HepG2 (cell line): ENCODE results near the gene NPBWR2. TPM values are rescaled to one million over a fixed set of nuclear protein-coding genes. Genes with fewer than 3 reads are reported as not detected.

ENCODE experiments used
- ARHGAP35 ChIP-seq: sonication (generic); formaldehyde crosslinking; IDR thresholded peaks from 2 replicates; pipeline ENCODE4 v1.9.0; 2022; ENCODE audit warnings: mild to moderate bottlenecking, inconsistent platforms, moderate library complexity, missing genetic modification reagents, borderline replicate concordance
- CBX5 ChIP-seq: sonication (generic); formaldehyde crosslinking; IDR thresholded peaks from 2 replicates; pipeline ENCODE4 v1.4.0; 2020; ENCODE audit warnings: missing genetic modification reagents, borderline replicate concordance
- CENPT ChIP-seq: sonication (generic); formaldehyde crosslinking; IDR thresholded peaks from 2 replicates; pipeline ENCODE4 v1.8.0; 2022; ENCODE audit warnings: low read depth, mild to moderate bottlenecking, moderate library complexity, missing genetic modification reagents
- ETV6 ChIP-seq: sonication (generic); formaldehyde crosslinking; conservative IDR thresholded peaks from 2 replicates; pipeline ENCODE4 v1.4.0; 2020; ENCODE audit warnings: missing genetic modification reagents
- FOXP1 ChIP-seq, 2 experiments: fragments of 450-650 bp in 1 of 2; IDR thresholded peaks; 2 replicates each; pipeline ENCODE4 v1.6.1; 2017 to 2018; ENCODE audit warnings: antibody characterized with exemption in 1 of 2
- GMEB2 ChIP-seq: IDR thresholded peaks from 2 replicates; pipeline ENCODE4 v1.6.1; 2016; ENCODE audit warnings: missing biosample characterization, missing genetic modification reagents, low read depth
- HOXD1 ChIP-seq: sonication (generic); formaldehyde crosslinking; IDR thresholded peaks from 2 replicates; pipeline ENCODE4 v1.5.0; 2020; ENCODE audit warnings: missing genetic modification reagents
- IRF9 ChIP-seq: sonication (generic); formaldehyde crosslinking; IDR thresholded peaks from 2 replicates; pipeline ENCODE4 v1.8.0; 2022; ENCODE audit warnings: missing genetic modification reagents, mild to moderate bottlenecking, borderline replicate concordance
- MTA3 ChIP-seq: sonication (generic); formaldehyde crosslinking; IDR thresholded peaks from 2 replicates; pipeline ENCODE4 v1.4.0; 2020; ENCODE audit warnings: missing genetic modification reagents
- NCOA5 ChIP-seq: sonication (generic); formaldehyde crosslinking; IDR thresholded peaks from 2 replicates; pipeline ENCODE4 v1.4.0; 2020; ENCODE audit warnings: missing genetic modification reagents
- NFYC ChIP-seq: IDR thresholded peaks from 2 replicates; pipeline ENCODE4 v1.6.1; 2016; ENCODE audit warnings: missing genetic modification reagents, missing compliant biosample characterization
- PHF5A ChIP-seq: IDR thresholded peaks from one replicate; pipeline ENCODE4 v1.6.1; 2018; ENCODE audit warnings: low read depth, missing genetic modification reagents; ENCODE audit not compliant: unreplicated experiment
- RELA ChIP-seq: sonication (generic); formaldehyde crosslinking; IDR thresholded peaks from 2 replicates; pipeline ENCODE4 v1.4.0; 2020; ENCODE audit warnings: missing genetic modification reagents
- SATB2 ChIP-seq: sonication (generic); formaldehyde crosslinking; IDR thresholded peaks from 2 replicates; pipeline ENCODE4 v1.5.0; 2020; ENCODE audit warnings: missing genetic modification reagents
- THYN1 ChIP-seq: sonication (generic); formaldehyde crosslinking; IDR thresholded peaks from 2 replicates; pipeline ENCODE4 v1.8.1; 2023; ENCODE audit warnings: low read depth, mild to moderate bottlenecking, moderate library complexity, missing genetic modification reagents, borderline replicate concordance
- TSC22D2 ChIP-seq: sonication (generic); formaldehyde crosslinking; IDR thresholded peaks from 2 replicates; pipeline ENCODE4 v1.5.1; 2020; ENCODE audit warnings: missing genetic modification reagents, mild to moderate bottlenecking, borderline replicate concordance
- ZBTB14 ChIP-seq: sonication (generic); formaldehyde crosslinking; IDR thresholded peaks from 2 replicates; pipeline ENCODE4 v1.4.0; 2020; ENCODE audit warnings: missing genetic modification reagents
- ZBTB46 ChIP-seq: sonication (generic); formaldehyde crosslinking; IDR thresholded peaks from 2 replicates; pipeline ENCODE4 v1.4.0; 2020; ENCODE audit warnings: mild to moderate bottlenecking, missing genetic modification reagents, borderline replicate concordance
- ZC3H4 ChIP-seq: sonication (generic); formaldehyde crosslinking; IDR thresholded peaks from 2 replicates; pipeline ENCODE4 v1.4.0; 2020; ENCODE audit warnings: missing genetic modification reagents, borderline replicate concordance
- ZNF264 ChIP-seq: sonication (generic); formaldehyde crosslinking; IDR thresholded peaks from 2 replicates; pipeline ENCODE4 v1.4.0; 2020; ENCODE audit warnings: missing genetic modification reagents
- ZNF367 ChIP-seq: sonication (generic); formaldehyde crosslinking; IDR thresholded peaks from 2 replicates; pipeline ENCODE4 v1.4.0; 2020; ENCODE audit warnings: missing genetic modification reagents, borderline replicate concordance
- ZNF382 ChIP-seq: sonication (generic); formaldehyde crosslinking; IDR thresholded peaks from 2 replicates; pipeline ENCODE4 v1.5.0; 2020; ENCODE audit warnings: missing genetic modification reagents, mild to moderate bottlenecking, borderline replicate concordance
- ZNF572 ChIP-seq: sonication (generic); formaldehyde crosslinking; IDR thresholded peaks from 2 replicates; pipeline ENCODE4 v1.5.1; 2020; ENCODE audit warnings: mild to moderate bottlenecking, missing genetic modification reagents
- ZNF841 ChIP-seq: sonication (generic); formaldehyde crosslinking; IDR thresholded peaks from 2 replicates; pipeline ENCODE4 v1.8.1; 2023; ENCODE audit warnings: missing genetic modification reagents, borderline replicate concordance
- polyA plus RNA-seq, 8 experiments: library from polyadenylated mRNA; depleted of rRNA in 3 of 8; stranded (reverse) in 7 of 8; unstranded in 1 of 8; fragments of >200 nt; fragmentation: Illumina TruSeq in 4 of 8; extraction: Trizol in 4 of 8; gene quantifications; 2 replicates each; pipeline versions ENCODE4 v1.2.1 to v1.2.3, GENCODE V29; 2011 to 2016; ENCODE audit warnings: low read depth in 4 of 8, missing spikeins in 1 of 8, mixed read lengths in 1 of 8; ENCODE audit not compliant: insufficient read depth in 1 of 8
- total RNA-seq, 5 experiments: library from RNA; depleted of rRNA; stranded (reverse); fragments of >200 nt; fragmentation: Illumina TruSeq; extraction: Trizol; gene quantifications; 2 replicates each; pipeline ENCODE4 v1.2.3, GENCODE V29; 2016; ENCODE audit warnings: low read depth in 1 of 5

Gene NPBWR2
- total and polyA plus RNA-seq, 2 of the 13 experiments (the other 11 are each of a cell fraction or from before 2014, with no cell fraction given): not detected

GRCh38 chr20:64053841-64054661, 53.3 kb downstream of the NPBWR2 start (continued):
- TF ChIP-seq ZNF367 (no peak), NCOA5 (CRISPR knock-in tag) (no peak), ZC3H4 (CRISPR knock-in tag) (peak; percentile 91), ETV6 (CRISPR knock-in tag) (no peak; the same call in 1 of the 2 replicates), TSC22D2 (CRISPR knock-in tag) (peak; percentile 89; the same call in 1 of the 2 replicates), ZNF264 (CRISPR knock-in tag) (peak; percentile 93), GMEB2 (CRISPR knock-in tag) (0 out of 2 replicates have a peak, but pooled peaks have one; percentile 47), CBX5 (CRISPR knock-in tag) (peak; percentile 90; the same call in 1 of the 2 replicates), PHF5A (CRISPR knock-in tag) (peak; percentile 65), ARHGAP35 (CRISPR knock-in tag) (no peak), FOXP1 (IDR thresholded peaks at IDR 0.05) (no peak; the same call in 1 of the 2 replicates), FOXP1 (CRISPR knock-in tag; IDR thresholded peaks at IDR 0.05) (peak; percentile 52; the same call in 1 of the 2 replicates), ZBTB46 (CRISPR knock-in tag) (0 out of 2 replicates have a peak, but pooled peaks have one; percentile 43), THYN1 (CRISPR knock-in tag) (no peak), MTA3 (CRISPR knock-in tag) (no peak), IRF9 (peak; percentile 69; the same call in 1 of the 2 replicates), ZNF382 (CRISPR knock-in tag) (no peak), ZBTB14 (CRISPR knock-in tag) (no peak), CENPT (CRISPR knock-in tag) (peak; percentile 88; the same call in 1 of the 2 replicates), NFYC (CRISPR knock-in tag) (peak; percentile 36; the same call in 1 of the 2 replicates), SATB2 (CRISPR knock-in tag) (peak; percentile 76; the same call in 1 of the 2 replicates), HOXD1 (CRISPR knock-in tag) (peak; percentile 45), RELA (CRISPR knock-in tag) (peak; percentile 90; the same call in 1 of the 2 replicates), ZNF841 (CRISPR knock-in tag) (no peak), ZNF572 (CRISPR knock-in tag) (peak; percentile 52; the same call in 1 of the 2 replicates)
